Parathyroid adenoma (tissue), 2 donors: Measurements from ENCODE around the gene KRTAP10-10.

Experiments
- H2AFZ ChIP-seq: fragments of 300-600 bp; sonication (generic); one replicate; pipeline ENCODE4 v1.7.0; 2017; ENCODE audit warnings: antibody characterized with exemption, mild to moderate bottlenecking
- H3K27ac ChIP-seq: fragments of 300-600 bp; sonication (generic); one replicate; pipeline ENCODE4 v1.7.0; 2017
- H3K27me3 ChIP-seq: fragments of 300-600 bp; sonication (generic); one replicate; pipeline ENCODE4 v1.7.0; 2017; ENCODE audit warnings: low read length; ENCODE audit not compliant: control insufficient read depth, insufficient read depth
- H3K36me3 ChIP-seq: fragments of 300-600 bp; sonication (generic); one replicate; pipeline ENCODE4 v1.7.0; 2017; ENCODE audit warnings: low read length; ENCODE audit not compliant: control insufficient read depth, insufficient read depth
- H3K4me1 ChIP-seq: fragments of 300-600 bp; sonication (generic); one replicate; pipeline ENCODE4 v1.7.0; 2017; ENCODE audit warnings: control low read depth
- H3K4me2 ChIP-seq: fragments of 300-600 bp; sonication (generic); one replicate; pipeline ENCODE4 v1.7.0; 2017; ENCODE audit warnings: low read length
- H3K4me3 ChIP-seq: fragments of 300-600 bp; sonication (generic); one replicate; pipeline ENCODE4 v1.7.0; 2017; ENCODE audit warnings: low read depth, low read length
- H3K79me2 ChIP-seq: fragments of 300-600 bp; sonication (generic); one replicate; pipeline ENCODE4 v1.7.0; 2017; ENCODE audit warnings: control low read depth
- H3K9ac ChIP-seq: fragments of 300-600 bp; sonication (generic); one replicate; pipeline ENCODE4 v1.7.0; 2017; ENCODE audit warnings: mild to moderate bottlenecking
- H3K9me3 ChIP-seq: fragments of 300-600 bp; sonication (generic); one replicate; pipeline ENCODE4 v1.7.0; 2017; ENCODE audit warnings: low read length; ENCODE audit not compliant: control insufficient read depth
- CTCF ChIP-seq: fragments of 300-600 bp; sonication (generic); IDR thresholded peaks from one replicate; pipeline ENCODE4 v1.7.0; 2017; ENCODE audit warnings: antibody characterized with exemption, mild to moderate bottlenecking
- donor health status: primary hyperparathyroidism.

The KRTAP10-10 gene

GRCh38 chr21:44666401-44667320, 29.5 kb downstream of the KRTAP10-10 start, which contains the start of gene KRTAP12-2:
Gene KRTAP12-2, minus strand, starts transcription at chr21:44666927. Its CDS starts 41 bp downstream, at chr21:44666886.
- Histone ChIP-seq H2AFZ (no peak within 1 kb of the TSS), H3K4me1 (no peaks in the 10 kb centered on the region), H3K27ac (no peak within 1 kb of the TSS), H3K4me3 (no peak within 1 kb of the TSS), H3K9ac (no peak within 1 kb of the TSS), H3K27me3 (no peaks in the 10 kb centered on the region), H3K4me2 (no peak within 1 kb of the TSS), H3K9me3 (no peaks in the 10 kb centered on the region), H3K79me2 (no peaks in the 10 kb centered on the region), H3K36me3 (no peaks in the 10 kb centered on the region)
- TF ChIP-seq CTCF, result no peak

- Histone ChIP-seq H3K36me3 (no peaks in the 10 kb centered on the region), H3K4me1 (no peaks in the 10 kb centered on the region), H3K9ac (no peak overlapping the region), H3K79me2 (no peaks in the 10 kb centered on the region), H3K4me3 (no peak overlapping the region), H2AFZ (no peak overlapping the region), H3K27me3 (no peaks in the 10 kb centered on the region), H3K4me2 (no peak overlapping the region), H3K27ac (no peak overlapping the region), H3K9me3 (no peaks in the 10 kb centered on the region)
- no peak for TF ChIP-seq CTCF
Observed at GRCh38 chr21:44667612-44668011, 30.5 kb downstream of the KRTAP10-10 start.

GRCh38 chr21:44670642-44671432, 33.7 kb downstream of the KRTAP10-10 start:
- no peak overlapping the region for H3K4me2 ChIP-seq
- no peak for TF ChIP-seq CTCF
- no peaks in the 10 kb centered on the region for H3K36me3 ChIP-seq
- H3K9me3 ChIP-seq, result no peaks in the 10 kb centered on the region
- H3K79me2 ChIP-seq, result no peaks in the 10 kb centered on the region
- H3K4me3 ChIP-seq, result no peak overlapping the region
- H2AFZ ChIP-seq, result no peak overlapping the region
- H3K27me3 ChIP-seq, result no peaks in the 10 kb centered on the region
- no peak overlapping the region for H3K9ac ChIP-seq
- no peaks in the 10 kb centered on the region for H3K4me1 ChIP-seq
- H3K27ac ChIP-seq, result no peak overlapping the region

- no peak overlapping the region for H3K9ac ChIP-seq
- H3K4me3 ChIP-seq, result no peak overlapping the region
- H3K27me3 ChIP-seq, result no peaks in the 10 kb centered on the region
- no peaks in the 10 kb centered on the region for H3K36me3 ChIP-seq
- no peaks in the 10 kb centered on the region for H3K79me2 ChIP-seq
- H2AFZ ChIP-seq, result no peak overlapping the region
- no peaks in the 10 kb centered on the region for H3K9me3 ChIP-seq
- TF ChIP-seq CTCF, result no peak
- H3K4me2 ChIP-seq, result no peak overlapping the region
- H3K4me1 ChIP-seq, result no peaks in the 10 kb centered on the region
- H3K27ac ChIP-seq, result no peak overlapping the region
Observed at GRCh38 chr21:44671911-44672310, 34.8 kb downstream of the KRTAP10-10 start.
